ENCODE results near the gene ZNRD2.

ZNRD2 gene

DNA sequence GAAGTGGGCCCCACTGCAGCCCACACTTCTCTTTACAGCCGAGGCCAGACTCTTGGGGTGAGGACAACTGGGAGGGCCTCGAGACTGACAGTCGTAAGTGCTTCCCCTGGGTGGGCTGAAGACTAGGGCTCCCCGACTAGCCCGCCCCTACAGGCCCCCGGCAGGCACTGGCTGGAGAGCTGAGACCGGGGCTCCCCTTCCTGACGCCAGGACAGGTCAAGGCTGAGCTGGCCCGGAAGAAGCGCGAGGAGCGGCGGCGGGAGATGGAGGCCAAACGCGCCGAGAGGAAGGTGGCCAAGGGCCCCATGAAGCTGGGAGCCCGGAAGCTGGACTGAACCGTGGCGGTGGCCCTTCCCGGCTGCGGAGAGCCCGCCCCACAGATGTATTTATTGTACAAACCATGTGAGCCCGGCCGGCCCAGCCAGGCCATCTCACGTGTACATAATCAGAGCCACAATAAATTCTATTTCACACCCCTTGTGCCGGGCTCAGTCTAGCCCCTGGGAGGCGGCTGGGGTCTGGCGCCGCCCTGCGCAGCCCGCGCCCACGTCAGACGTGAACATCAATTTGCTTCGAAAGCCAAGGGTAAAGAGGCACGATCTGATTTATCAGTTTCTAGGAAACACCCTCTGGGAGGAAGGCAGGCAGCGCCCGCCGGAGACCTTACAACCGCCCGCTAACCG is 31.9 kb upstream of the ZNRD2 start:
- no peak for DNase-seq (ENCODE audit: low spot score)

- no peak for DNase-seq (ENCODE audit: low spot score)
These were observed 31.1 kb upstream of the ZNRD2 start for GRCh38 chr11:65538915-65539743.

- DNase-seq (ENCODE audit: low spot score) = no peak
These were observed 30.5 kb upstream of the ZNRD2 start for GRCh38 chr11:65539744-65540289.

- DNase-seq (ENCODE audit: low spot score) = peak; percentile 98
These were observed 29.8 kb upstream of the ZNRD2 start for GRCh38 chr11:65540290-65541092.

DNA sequence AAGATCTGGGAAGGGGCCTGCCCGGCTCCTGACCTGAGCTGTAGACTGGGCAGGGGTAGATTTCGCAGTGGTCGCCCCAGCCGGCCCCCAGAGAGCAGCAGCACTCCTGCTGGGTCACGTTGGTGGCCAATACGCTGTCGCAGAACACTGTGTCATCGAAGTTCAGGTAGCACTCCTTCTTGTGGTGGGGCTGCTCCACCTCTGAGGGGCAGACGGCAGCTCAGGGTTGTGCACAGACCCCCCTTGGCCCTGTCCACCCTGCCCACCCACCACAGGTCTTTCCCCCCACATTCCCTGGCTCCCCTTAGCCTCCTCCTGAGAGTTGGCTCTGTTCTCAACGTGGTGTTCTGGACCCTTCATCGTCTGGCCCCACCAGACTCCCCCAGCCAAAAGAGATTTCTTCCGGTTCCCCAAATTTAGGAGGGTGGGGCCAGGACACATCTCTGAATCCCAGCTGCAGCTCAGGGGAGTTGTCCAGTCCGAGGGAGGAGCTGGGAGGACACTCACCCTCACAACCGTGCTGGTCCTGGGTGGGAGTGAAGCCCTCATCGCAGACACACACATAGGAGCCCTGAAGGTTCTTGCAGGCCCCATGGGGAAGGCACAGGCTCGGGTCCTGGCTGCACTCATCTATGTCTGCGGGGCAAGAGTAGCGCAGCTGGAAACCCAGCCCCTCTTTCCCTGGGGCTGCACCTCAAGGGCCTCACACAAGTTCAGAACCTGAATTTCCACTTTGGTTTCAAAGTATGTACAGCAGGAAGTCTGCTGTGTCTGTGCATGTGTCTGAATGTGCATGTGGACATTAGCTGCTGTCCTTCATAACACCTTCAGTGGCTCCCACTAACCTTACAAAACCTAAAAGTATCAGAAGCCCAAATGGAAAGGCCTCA is 28.9 kb upstream of the ZNRD2 start:
- DNase-seq (ENCODE audit: low spot score) = no peak

DNA sequence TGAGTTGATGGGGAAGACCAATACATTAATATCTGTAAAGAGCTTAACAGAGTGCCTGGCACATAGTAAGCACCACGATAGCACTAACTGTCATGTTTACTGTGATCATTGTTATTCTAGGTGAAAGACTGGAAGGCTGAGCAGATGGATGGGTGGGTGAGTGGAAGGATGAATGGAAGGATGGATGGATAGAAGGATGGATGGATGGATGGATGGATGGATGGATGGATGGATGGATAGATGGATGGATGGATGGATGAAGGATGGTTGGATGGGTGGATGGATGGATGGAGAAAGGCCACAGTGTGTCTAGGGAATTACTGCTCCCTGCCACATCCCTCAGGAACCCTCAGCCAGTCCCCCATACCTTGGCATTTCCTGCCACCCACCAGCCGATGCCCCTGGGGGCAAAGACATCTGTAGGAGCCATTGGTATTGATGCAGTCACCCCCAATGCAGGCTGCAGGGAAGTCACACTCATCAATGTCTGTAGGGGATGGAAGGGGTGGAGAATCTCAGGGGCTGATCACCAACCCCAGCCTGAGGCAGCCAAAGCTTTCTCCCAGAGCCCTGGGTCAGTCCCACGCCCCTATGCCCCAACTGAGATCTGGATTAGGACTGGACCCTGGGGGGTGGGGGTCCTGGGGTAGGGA is 27.4 kb upstream of the ZNRD2 start:
- no peak for DNase-seq (ENCODE audit: low spot score)

GRCh38 chr11:65545853-65546216 is 24.4 kb upstream of the ZNRD2 start:
- no peak for DNase-seq (ENCODE audit: low spot score)

DNA sequence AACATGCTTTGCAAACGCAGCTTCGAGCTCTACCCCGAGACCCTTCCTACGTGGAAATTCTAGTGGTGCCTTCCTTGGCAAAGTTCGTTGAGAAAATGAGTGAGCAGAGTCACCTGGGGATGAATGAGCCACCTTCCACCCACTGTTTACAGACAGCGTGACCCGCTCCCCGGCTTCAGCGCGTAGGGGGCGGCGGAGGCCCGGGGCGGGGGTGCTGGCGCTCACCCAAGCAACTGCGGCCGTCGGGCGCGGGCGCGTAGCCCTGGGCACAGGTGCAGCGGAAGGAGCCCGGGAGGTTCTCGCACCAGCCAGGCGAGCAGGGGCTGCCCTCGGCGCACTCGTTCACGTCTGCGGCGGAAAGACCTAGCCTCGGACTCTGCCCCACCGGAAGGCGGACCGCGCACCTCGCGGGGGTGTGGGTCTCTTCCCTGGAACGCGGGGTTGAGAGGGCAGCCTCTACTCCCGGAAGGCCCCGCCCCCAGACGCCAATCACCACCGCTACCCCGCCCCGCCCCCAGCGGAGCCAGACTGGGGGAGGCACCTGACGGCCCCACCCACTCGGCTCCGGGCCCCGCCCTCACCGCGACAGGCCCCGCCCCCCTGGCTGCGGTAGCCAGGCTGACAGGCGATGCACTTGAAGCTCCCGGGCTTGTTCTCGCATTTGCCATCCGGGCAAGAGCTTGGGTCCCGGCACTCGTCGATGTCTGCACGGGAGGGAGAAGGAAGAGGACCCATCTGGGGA is 23.9 kb upstream of the ZNRD2 start:
- no peak for DNase-seq (ENCODE audit: low spot score)

GRCh38 chr11:65547446-65548125 is 22.7 kb upstream of the ZNRD2 start:
- no peak for DNase-seq (ENCODE audit: low spot score)

DNA sequence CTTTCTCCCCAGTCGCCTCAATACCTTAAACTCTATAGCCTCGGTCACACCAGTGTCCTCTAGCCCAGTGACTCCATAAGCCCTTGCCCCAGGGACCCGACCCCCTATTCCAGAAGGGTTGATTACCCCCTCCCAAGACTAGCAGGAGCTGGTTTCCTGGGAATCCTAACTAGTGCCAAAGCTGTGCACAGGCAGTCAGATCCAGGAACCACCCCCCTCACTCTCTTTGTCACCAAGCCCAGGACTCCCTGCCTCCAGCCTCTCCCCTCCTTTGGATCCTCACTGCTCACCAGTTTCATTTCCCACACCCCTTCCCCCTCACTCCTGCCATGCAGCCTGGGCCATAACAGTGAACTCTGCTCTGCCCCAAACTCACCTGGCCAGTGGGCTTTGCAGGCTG is 21.9 kb upstream of the ZNRD2 start:
- DNase-seq (ENCODE audit: low spot score) = no peak

- no peak for DNase-seq (ENCODE audit: low spot score)
These were observed 21.2 kb upstream of the ZNRD2 start for GRCh38 chr11:65549096-65549495.

GRCh38 chr11:65551572-65552387 is 18.5 kb upstream of the ZNRD2 start:
- DNase-seq (ENCODE audit: low spot score) = no peak

DNA sequence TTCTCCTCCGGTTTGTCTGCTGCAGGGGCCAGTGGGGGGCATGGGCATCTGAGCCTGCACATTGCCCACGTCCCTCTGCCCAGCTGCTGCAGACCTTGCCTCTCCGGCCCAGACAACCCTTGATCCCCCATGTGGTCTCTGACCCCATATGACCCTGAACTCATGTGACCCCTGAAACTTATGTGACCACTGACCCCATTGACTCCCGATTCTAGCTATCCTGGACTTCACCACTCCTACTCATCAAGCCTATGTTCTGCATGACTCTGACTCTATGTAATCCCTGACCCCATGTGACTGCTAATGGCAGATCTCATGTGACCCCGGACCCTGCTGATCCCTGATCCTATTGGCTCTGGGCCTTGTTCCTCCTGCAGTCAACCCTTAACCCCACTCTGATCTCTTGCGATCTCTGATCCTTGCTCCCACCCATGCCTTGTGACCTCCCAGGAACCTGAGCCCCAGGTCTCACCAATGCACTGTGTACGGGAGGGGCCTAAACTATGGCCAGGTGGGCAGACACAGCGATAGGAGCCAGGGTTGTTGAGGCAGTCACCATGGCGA is 17.8 kb upstream of the ZNRD2 start:
- DNase-seq (ENCODE audit: low spot score) = no peak

DNA sequence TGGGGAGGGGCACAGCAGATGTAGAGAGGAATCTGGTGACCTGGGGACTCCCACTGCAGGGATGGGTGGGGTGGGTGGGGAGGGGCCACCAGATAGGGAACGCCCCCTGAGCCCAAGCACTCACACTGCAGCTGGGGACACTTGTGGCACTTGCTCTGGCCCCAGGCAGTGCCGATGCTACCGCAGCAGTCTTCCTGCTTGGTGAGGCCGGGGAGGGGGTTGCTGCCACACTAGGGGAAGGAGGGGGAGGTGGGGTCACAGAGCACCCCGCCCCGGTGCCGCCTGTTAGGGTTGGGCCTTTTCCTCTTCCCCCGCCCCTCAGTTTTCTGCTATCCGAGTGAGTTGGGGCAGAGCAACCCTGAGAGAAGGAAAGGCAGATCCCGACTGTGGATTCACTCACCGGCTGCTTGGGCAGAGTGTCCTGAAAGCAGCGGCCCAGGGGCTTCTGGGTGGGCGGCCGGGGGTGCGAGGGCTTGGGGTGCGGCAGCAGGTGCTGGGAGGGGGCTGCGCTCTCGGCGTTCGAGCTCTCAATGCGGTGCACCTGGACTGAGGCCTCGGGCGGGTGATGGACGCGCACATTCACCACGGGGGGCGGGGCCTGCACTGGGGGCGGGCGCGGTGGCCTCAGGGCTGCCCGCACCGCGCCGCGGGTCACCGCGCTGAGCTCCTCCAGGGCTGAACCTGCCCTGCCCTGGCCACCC is 16.8 kb upstream of the ZNRD2 start:
- DNase-seq (ENCODE audit: low spot score) = no peak

DNA sequence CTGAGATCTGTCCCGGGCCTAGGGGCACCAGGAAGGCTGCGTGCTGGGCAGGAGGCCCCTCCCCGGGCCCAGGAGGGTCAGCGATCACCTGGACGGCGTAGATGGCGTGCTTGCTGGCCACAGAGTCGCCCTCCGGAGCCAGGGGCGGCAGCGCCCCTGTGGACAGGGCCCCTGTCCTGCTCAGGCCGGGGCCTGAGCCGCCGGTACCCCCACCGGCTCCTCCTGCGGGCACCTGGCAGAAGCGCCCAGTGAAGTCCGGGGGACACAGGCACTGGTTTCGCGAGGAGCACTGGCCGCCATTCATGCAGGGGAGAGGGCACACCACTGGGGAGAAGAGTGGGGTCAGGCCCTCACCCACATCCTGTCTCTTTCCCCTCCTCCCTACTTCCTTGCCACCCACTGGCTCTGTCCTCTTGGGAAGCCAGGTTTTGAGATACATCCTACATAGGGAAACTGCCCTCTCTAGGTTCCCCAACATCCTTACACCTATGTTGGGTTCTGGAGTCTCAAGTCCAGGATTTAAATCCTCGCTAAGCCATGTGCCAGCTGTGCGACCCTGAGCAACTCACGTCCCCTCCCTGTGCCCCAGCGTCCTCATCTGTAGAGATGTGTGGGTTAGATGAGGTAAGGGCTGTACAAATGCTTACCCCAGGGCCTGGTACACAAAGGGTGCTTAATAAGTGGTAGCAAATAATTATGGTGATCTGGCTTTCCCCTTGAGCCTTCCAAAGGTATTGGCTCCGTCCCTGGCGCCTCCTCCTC is 16.0 kb upstream of the ZNRD2 start:
- DNase-seq (ENCODE audit: low spot score) = no peak

DNA sequence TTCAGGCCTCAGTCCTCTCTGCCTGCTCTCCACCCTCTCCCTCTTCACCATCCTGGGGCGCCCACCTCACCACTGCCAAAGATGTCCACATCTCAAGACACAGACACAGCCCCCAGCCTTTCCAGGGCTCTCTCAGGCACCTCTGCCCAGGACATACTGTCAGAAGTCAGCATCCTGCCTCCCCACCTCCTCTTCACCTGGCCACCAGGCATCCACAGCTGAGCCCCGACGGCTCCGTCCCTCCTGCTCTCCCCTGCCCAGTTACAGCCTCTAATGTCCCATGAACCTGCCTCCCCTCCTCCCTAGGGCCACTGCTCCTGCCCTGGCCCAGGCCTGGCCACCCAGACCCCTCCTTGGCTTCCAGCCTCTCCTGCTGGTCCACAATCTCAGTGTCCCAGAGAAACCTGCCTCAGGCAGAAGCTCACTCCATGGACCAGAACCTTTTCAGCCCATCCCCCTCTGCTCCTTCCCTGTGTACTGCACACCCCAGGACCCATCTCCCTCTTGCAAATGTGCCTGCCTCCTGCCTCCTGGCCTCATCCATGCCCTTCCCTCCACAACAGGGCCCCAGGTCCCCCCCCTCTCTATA is 15.3 kb upstream of the ZNRD2 start:
- DNase-seq (ENCODE audit: low spot score) = no peak

Measured in AG20443 (cell line).